ELR (cell line): Measurements from ENCODE around the gene UBE2B.
A peak's percentile ranks its signal among the peaks of the same experiment; 100 is the strongest.

ENCODE experiments used
- DNase-seq: peaks from one replicate; pipeline ENCODE4 v3.0.0-alpha.2; 2015; ENCODE audit warnings: low read depth

The UBE2B gene

DNA sequence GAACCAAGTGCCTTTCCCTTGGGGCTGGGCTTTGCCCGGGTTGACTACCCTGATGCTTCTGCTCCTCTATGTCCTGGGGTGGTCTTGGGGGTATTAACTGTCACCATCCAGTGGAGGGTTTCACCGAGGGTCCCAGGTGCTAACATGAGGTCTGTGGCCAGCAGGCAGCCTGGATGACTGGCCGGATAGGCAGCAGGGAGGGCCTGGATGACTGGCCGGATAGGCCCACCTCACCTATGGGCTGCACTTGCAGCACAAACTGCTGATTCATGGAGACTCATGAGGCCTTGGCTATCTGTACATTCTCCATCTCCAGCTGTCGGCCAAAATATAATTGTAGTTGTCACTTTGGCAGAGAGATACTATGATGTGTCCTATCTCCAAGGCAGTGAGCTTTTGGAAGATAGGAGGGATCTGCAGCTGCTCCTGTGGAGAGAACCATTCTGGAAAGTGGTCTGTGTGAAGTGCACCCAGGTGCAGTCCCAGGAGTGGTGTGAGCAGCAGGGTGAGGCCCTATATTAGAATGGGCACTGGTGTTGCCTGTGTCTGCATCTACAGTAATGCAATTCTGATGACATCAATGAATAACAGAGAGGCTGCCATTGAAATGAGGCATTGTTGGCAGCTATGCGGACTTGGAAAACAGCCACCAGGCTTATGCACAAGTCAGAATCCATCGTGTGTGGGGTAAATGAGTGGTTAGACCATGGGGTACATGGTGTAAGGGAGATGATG, 66.6 kb downstream of the UBE2B start:
- peak; percentile 78 for DNase-seq

DNA sequence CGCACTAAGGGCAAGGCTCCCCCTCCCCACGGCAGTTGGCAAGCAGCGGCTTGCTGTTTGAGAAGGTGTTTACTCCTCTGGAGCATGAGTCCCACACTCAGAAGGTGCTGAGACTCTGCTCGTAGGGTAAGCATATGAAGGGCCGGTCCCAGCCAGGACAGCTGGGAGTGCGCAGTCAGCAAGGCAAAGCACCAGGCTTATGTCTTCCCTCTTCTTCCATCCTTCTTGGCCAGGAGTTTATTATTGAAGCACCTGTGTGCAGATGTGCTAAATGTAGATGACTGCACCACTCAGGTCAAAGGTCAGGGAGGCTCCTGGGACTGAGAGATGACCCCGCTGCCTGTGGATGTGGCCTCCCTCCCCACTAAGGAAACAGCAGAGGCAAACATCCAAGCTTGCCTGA, 67.4 kb downstream of the UBE2B start:
- no peak for DNase-seq

- DNase-seq = peak; percentile 86
Observed at GRCh38 chr5:134439210-134439654, 67.9 kb downstream of the UBE2B start.

GRCh38 chr5:134440201-134440755, 68.9 kb downstream of the UBE2B start:
- DNase-seq = no peak
